ENCODE data around the gene TRA2A.

DNA sequence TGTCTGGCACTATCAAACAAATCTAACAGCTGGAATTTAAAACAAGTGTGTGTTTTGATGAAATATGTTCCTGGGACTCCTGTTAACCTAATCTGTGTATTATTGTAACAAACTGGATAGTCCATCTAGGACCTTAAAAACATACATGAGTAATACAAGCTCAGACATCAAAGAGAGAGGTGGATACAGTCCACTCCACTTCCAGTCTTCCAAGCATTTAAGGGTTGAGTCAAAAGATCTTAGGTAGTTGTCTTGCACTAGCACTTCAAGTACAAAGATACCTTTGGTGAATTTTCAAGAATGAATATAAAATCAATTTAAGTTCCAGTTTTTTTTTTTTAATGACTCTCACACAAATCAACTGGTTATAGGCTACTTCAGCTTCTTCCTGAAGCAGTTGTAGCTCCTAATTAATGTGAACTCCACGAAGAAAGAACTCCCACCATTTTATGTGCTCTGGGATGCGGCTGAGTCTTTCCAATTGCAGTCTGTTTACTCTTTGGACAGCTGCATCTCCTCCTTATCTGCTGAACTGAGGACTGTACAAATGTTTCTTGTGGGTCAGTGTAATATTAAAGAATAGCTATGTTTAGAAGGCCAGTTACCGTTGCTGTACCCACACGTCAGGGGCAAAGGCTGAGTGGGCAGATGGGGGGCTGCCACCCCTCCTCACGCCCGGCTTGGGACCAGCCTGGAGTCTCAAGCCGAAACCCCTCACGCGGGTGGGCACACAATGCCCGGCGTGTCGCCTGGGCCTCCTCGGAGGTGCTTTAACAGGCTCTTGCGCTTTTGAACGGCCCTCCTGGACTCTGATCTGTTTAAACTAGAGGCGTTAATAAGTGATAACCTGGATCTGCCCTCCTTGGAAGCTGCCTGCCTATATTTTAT, 58.6 kb downstream of the TRA2A start:
- TF ChIP-seq, protein P1, sequence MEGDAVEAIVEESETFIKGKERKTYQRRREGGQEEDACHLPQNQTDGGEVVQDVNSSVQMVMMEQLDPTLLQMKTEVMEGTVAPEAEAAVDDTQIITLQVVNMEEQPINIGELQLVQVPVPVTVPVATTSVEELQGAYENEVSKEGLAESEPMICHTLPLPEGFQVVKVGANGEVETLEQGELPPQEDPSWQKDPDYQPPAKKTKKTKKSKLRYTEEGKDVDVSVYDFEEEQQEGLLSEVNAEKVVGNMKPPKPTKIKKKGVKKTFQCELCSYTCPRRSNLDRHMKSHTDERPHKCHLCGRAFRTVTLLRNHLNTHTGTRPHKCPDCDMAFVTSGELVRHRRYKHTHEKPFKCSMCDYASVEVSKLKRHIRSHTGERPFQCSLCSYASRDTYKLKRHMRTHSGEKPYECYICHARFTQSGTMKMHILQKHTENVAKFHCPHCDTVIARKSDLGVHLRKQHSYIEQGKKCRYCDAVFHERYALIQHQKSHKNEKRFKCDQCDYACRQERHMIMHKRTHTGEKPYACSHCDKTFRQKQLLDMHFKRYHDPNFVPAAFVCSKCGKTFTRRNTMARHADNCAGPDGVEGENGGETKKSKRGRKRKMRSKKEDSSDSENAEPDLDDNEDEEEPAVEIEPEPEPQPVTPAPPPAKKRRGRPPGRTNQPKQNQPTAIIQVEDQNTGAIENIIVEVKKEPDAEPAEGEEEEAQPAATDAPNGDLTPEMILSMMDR (IDR thresholded peaks at IDR 0.05), result no peak
- no peak for TF ChIP-seq POLR2A (IDR thresholded peaks at IDR 0.05; ENCODE audit: low read depth)
- TF ChIP-seq EP300 (IDR thresholded peaks at IDR 0.05), result no peak
- no peak for TF ChIP-seq POLR2AphosphoS5 (IDR thresholded peaks at IDR 0.05)
